MM.1S (cell line): ENCODE results near the gene SMIM33.

Experiments
- EZH2 ChIP-seq: fragments of 300-600 bp; sonication (generic); optimal IDR thresholded peaks from 2 replicates; pipeline ENCODE3; 2017; ENCODE audit warnings: low read depth, mild to moderate bottlenecking, antibody characterized with exemption, low read length, mixed read lengths
- TF ChIP-seq, protein P1 (sequence below): fragments of 300-600 bp; sonication (generic); IDR thresholded peaks from 2 replicates; pipeline ENCODE4 v1.5.1; 2016; ENCODE audit warnings: antibody characterized with exemption, low read length, mixed read lengths

DNA sequence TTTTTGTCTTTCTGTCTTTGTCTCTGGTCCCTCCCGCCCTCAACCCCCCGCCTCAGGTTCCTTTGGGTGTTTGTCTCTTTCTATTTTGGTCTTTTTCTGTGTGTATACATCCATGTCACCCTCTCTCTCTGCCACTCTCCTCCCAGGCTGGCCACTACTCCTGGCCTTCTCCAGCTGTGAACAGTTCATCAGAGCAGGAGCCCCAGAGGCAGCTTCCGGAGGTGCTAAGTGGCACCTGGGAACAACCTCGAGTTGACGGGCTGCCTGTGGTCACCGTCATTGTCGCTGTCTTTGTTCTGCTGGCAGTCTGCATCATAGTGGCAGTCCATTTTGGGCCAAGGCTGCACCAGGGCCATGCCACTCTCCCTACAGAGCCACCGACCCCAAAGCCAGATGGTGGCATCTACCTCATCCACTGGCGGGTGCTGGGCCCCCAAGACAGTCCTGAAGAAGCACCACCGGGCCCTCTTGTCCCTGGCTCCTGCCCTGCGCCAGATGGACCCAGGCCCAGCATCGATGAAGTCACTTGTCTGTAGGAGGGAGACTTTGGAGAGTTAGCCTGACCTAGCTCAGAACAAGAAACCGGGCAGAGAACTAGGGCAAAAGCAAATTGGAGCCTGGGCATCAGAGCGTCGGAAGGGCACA is 1.7 kb downstream of the SMIM33 start:
- TF ChIP-seq, protein P1, sequence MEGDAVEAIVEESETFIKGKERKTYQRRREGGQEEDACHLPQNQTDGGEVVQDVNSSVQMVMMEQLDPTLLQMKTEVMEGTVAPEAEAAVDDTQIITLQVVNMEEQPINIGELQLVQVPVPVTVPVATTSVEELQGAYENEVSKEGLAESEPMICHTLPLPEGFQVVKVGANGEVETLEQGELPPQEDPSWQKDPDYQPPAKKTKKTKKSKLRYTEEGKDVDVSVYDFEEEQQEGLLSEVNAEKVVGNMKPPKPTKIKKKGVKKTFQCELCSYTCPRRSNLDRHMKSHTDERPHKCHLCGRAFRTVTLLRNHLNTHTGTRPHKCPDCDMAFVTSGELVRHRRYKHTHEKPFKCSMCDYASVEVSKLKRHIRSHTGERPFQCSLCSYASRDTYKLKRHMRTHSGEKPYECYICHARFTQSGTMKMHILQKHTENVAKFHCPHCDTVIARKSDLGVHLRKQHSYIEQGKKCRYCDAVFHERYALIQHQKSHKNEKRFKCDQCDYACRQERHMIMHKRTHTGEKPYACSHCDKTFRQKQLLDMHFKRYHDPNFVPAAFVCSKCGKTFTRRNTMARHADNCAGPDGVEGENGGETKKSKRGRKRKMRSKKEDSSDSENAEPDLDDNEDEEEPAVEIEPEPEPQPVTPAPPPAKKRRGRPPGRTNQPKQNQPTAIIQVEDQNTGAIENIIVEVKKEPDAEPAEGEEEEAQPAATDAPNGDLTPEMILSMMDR, result no peak
- no peak for TF ChIP-seq EZH2
